ENCODE measurements around the gene APPBP2. TPM values are rescaled to one million over a fixed set of nuclear protein-coding genes. Genes with fewer than 3 reads are reported as not detected.

The APPBP2 gene
- total RNA-seq, 1 experiment from 2014 or later: 25.8 TPM

DNA sequence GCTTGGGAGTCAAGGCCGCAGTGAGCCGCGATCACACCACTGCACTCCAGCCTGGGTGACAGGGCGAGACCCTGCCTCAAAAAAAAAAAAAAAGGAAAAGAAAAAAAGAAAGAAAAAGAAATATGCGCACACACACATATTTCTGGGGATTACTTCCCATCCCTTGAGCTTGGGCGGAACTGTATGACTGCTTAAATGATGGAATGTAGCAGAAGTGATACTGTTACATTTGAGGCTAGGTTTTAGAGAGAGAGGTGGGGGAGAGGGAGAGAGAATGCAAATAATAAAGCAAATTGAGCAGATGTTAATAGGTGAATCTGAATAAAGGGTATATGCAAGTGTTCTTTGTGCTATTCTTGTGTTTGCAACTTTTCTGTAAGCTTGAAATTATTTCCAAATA is 122.1 kb downstream of the APPBP2 start:
- ATAC-seq (no peak), DNase-seq (ENCODE audit: low read depth, low spot score) (no peak)
- no peaks in the 10 kb centered on the region for H3K27me3 ChIP-seq (ENCODE audit: control insufficient read depth, insufficient read depth, low read length)
- H3K9me3 ChIP-seq (ENCODE audit: control insufficient read depth, insufficient read depth, low read depth, low read length): no peaks in the 10 kb centered on the region
- H3K4me3 ChIP-seq (ENCODE audit: low read depth in 2 of 2, low read length in 2 of 2): no peak overlapping the region
- BruUV-seq (replicated peaks): no TSS peak
- H3K36me3 ChIP-seq (ENCODE audit: control insufficient read depth, insufficient read depth, low read length): no peaks in the 10 kb centered on the region
- ChIA-PET POLR2A (no interaction called here), CTCF (no interaction called here)
- H3K4me1 ChIP-seq (ENCODE audit: control insufficient read depth, insufficient read depth, low read length): no peaks in the 10 kb centered on the region
- in situ Hi-C loops (cut with HindIII; ENCODE audit: low pct_unique_long_range_greater_than_20kb, low sequenced_read_pairs) (no loop called here), intact Hi-C loops (cut with micrococcal nuclease; ENCODE audit: unreplicated experiment) (no loop called here)
- no peak overlapping the region for H3K27ac ChIP-seq (ENCODE audit: low read length)
- TF ChIP-seq, protein P1, sequence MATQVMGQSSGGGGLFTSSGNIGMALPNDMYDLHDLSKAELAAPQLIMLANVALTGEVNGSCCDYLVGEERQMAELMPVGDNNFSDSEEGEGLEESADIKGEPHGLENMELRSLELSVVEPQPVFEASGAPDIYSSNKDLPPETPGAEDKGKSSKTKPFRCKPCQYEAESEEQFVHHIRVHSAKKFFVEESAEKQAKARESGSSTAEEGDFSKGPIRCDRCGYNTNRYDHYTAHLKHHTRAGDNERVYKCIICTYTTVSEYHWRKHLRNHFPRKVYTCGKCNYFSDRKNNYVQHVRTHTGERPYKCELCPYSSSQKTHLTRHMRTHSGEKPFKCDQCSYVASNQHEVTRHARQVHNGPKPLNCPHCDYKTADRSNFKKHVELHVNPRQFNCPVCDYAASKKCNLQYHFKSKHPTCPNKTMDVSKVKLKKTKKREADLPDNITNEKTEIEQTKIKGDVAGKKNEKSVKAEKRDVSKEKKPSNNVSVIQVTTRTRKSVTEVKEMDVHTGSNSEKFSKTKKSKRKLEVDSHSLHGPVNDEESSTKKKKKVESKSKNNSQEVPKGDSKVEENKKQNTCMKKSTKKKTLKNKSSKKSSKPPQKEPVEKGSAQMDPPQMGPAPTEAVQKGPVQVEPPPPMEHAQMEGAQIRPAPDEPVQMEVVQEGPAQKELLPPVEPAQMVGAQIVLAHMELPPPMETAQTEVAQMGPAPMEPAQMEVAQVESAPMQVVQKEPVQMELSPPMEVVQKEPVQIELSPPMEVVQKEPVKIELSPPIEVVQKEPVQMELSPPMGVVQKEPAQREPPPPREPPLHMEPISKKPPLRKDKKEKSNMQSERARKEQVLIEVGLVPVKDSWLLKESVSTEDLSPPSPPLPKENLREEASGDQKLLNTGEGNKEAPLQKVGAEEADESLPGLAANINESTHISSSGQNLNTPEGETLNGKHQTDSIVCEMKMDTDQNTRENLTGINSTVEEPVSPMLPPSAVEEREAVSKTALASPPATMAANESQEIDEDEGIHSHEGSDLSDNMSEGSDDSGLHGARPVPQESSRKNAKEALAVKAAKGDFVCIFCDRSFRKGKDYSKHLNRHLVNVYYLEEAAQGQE (IDR thresholded peaks at IDR 0.05; ENCODE audit: insufficient read depth in 1 of 2, low read depth in 2 of 2, low read length in 1 of 2): no peak
- TF ChIP-seq, protein P2, sequence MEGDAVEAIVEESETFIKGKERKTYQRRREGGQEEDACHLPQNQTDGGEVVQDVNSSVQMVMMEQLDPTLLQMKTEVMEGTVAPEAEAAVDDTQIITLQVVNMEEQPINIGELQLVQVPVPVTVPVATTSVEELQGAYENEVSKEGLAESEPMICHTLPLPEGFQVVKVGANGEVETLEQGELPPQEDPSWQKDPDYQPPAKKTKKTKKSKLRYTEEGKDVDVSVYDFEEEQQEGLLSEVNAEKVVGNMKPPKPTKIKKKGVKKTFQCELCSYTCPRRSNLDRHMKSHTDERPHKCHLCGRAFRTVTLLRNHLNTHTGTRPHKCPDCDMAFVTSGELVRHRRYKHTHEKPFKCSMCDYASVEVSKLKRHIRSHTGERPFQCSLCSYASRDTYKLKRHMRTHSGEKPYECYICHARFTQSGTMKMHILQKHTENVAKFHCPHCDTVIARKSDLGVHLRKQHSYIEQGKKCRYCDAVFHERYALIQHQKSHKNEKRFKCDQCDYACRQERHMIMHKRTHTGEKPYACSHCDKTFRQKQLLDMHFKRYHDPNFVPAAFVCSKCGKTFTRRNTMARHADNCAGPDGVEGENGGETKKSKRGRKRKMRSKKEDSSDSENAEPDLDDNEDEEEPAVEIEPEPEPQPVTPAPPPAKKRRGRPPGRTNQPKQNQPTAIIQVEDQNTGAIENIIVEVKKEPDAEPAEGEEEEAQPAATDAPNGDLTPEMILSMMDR (IDR thresholded peaks at IDR 0.05): no peak
- TF ChIP-seq POLR2AphosphoS5 (IDR thresholded peaks at IDR 0.05; ENCODE audit: low read depth, low read length) (no peak), TCF7L2 (IDR thresholded peaks at IDR 0.05; ENCODE audit: low read depth, low read length) (no peak), SIN3A (IDR thresholded peaks at IDR 0.05; ENCODE audit: borderline replicate concordance, insufficient read depth, low read depth, low read length) (no peak)

DNA sequence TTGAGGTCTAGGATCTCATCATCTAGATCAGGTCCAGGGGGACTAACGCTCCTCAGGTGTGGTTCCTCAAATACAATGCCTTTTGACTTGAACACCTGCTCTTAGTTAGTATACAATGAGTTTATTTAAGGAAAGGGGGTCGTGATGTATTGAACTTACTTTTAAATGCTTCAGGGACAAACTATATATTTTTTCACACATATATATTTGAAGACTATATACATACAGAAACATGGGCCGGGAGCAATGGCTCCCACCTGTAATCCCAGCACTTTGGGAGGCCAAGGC is 122.6 kb downstream of the APPBP2 start:
- Histone ChIP-seq H3K4me1 (ENCODE audit: control insufficient read depth, insufficient read depth, low read length) (no peaks in the 10 kb centered on the region), H3K27ac (ENCODE audit: low read length) (no peak overlapping the region), H3K9me3 (ENCODE audit: control insufficient read depth, insufficient read depth, low read depth, low read length) (no peaks in the 10 kb centered on the region), H3K4me3 (ENCODE audit: low read depth in 2 of 2, low read length in 2 of 2) (no peak overlapping the region), H3K27me3 (ENCODE audit: control insufficient read depth, insufficient read depth, low read length) (no peaks in the 10 kb centered on the region), H3K36me3 (ENCODE audit: control insufficient read depth, insufficient read depth, low read length) (no peaks in the 10 kb centered on the region)
- intact Hi-C loops (cut with micrococcal nuclease; ENCODE audit: unreplicated experiment): no loop called here
- BruUV-seq (replicated peaks): no TSS peak
- TF ChIP-seq, protein P1 (IDR thresholded peaks at IDR 0.05; ENCODE audit: insufficient read depth in 1 of 2, low read depth in 2 of 2, low read length in 1 of 2): no peak
- TF ChIP-seq SIN3A (IDR thresholded peaks at IDR 0.05; ENCODE audit: borderline replicate concordance, insufficient read depth, low read depth, low read length) (no peak), TCF7L2 (IDR thresholded peaks at IDR 0.05; ENCODE audit: low read depth, low read length) (no peak), POLR2AphosphoS5 (IDR thresholded peaks at IDR 0.05; ENCODE audit: low read depth, low read length) (no peak)
- TF ChIP-seq, protein P2 (IDR thresholded peaks at IDR 0.05): no peak
- ChIA-PET CTCF (no interaction called here), POLR2A (interaction anchor here (0.7 kb wide), 1 partner anchor 10 kb away, joined by 3 read pairs; no protein-coding TSS in a partner anchor)
- in situ Hi-C loops (cut with HindIII; ENCODE audit: low pct_unique_long_range_greater_than_20kb, low sequenced_read_pairs): no loop called here
- DNase-seq (ENCODE audit: low read depth, low spot score): no peak
- no peak for ATAC-seq
